Measurements from ENCODE around the gene FOXD3.

FOXD3 gene

GRCh38 chr1:63324779-63325119, 2.4 kb downstream of the FOXD3 start:
- no peak for TF ChIP-seq JUND (IDR thresholded peaks at IDR 0.05; ENCODE audit: low read depth)
- in situ Hi-C loops (cut with HindIII; ENCODE audit: low pct_unique_long_range_greater_than_20kb, low sequenced_read_pairs) = no loop called here
- no peak for DNase-seq (ENCODE audit: low read depth in 1 of 2, low spot score in 1 of 2)

DNA sequence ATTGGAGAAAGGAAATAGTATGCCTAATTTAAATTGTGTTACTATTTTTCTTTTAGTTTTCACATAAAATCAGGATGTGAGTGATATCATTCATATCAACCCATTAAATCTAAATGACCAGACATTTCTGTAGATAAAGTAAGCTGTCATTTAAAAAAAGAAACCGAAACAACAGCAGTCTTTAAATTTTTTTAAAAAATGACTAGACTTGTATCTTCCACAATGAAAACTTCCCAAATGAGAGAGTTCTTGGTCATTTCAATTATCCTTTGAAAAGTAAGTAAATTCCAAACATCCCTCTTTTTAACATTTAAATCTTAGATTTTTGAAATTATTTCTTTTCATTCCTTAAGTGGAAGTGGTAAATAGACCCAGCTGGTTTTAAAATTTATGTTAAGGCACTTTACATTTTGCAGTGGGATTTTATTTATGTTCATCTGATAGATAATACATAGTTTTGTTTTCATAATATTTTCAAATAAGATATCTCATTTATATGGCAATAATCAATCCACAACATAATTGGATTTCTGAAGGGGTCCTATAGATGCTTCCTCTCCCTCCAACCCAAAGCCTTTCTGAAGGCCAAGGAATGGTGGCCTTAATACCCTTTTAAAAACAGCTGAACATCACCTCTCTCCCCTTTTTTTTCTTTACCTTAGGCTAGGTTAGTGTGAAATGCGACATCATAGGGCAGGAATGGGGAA, 3.1 kb downstream of the FOXD3 start:
- no peak for TF ChIP-seq JUND (IDR thresholded peaks at IDR 0.05; ENCODE audit: low read depth)
- in situ Hi-C loops (cut with HindIII; ENCODE audit: low pct_unique_long_range_greater_than_20kb, low sequenced_read_pairs) = no loop called here
- DNase-seq (ENCODE audit: low read depth in 1 of 2, low spot score in 1 of 2) = no peak

DNA sequence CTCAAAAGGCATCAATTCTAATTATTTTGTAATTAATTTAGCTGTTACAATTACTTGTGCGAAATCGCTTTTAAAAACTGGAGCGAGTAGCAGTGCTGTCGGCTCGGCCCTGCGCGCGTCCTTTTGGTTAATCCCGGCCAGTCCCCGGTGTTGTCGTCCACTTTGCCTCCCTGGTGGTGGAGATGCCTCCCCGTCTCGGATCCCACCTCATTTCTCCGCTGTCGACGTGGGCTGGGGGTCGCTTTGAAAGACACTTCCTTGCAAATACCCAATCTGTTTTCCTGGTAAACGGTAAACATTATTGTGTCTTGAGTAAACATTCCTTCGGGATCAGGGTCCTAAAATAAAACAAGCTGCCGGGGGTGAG, 3.7 kb downstream of the FOXD3 start:
- in situ Hi-C loops (cut with HindIII; ENCODE audit: low pct_unique_long_range_greater_than_20kb, low sequenced_read_pairs) = no loop called here
- DNase-seq (ENCODE audit: low read depth in 1 of 2, low spot score in 1 of 2) = no peak
- no peak for TF ChIP-seq JUND (IDR thresholded peaks at IDR 0.05; ENCODE audit: low read depth)

DNA sequence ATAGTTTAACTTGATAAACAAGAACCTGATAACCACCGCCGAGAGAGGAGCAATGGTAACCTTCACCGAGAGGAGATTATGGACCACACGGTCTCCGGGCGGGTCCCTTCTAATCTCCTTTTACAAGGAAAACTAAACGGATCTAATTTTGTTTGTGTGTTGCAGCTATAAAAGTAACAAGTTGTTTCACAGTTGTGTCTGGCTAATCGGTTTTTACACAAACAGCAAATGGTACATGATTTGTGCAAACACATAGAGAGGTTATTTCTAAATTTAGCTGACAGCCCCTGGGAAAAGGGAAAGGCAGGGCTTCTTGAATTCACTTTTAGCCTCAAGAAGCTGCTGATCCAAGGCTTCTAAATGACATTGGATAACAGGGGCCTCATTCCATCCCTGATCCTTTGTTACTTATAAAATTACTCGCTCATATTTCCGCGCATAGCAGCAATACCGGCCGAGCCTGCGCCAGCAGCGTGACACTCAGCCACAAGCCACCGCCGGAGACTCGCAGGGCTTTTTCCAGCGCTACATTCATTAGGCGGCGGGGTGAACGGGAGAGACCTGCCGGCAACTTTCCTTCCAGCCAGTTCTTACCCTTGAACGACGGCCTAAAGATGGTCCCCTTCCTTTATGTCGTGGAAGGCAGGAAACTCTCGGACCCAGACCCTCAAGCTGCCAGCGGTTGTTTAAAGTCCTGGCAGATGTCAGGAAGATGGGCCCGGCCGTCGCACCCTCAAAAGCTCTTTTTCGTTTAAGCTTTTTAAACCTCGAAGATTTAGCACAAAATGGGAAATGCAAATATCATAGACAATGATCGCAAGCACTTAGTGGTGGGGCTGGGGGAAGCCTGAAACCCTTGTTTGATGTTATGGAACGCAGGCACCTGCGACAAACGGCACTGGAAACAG, 4.4 kb downstream of the FOXD3 start:
- DNase-seq (ENCODE audit: low read depth in 1 of 2, low spot score in 1 of 2) = no peak
- in situ Hi-C loops (cut with HindIII; ENCODE audit: low pct_unique_long_range_greater_than_20kb, low sequenced_read_pairs) = no loop called here

DNA sequence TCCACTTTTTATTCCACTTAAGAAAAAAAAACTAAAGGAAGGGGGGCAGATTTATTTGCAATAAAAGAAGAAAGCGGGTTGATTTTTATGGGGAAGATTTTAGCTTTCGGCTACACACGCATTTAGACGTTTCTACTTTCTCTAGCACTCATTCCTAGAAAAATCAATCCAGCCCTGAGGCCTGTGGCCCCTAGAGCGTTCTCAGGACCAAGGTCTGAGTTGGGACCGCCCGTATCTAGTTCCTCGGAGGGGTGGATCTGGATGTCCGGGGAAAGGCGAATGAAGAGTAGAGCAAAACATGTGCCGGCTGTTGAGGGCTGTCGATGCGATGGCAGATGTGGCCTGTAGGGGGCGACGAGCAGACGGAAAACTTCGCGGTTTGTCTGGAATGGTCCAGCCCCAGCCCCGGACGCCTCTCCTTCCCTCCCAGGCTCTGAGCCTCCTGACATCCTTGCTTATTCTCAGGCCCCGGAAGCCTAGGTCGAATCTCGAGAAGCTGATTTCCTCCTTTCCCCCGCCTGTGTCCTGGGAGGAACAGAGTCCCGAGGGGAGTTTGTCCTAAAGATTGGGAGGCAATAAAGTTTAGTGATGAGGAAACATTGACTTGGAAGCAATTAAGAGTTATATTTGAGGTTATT, 5.2 kb downstream of the FOXD3 start:
- in situ Hi-C loops (cut with HindIII; ENCODE audit: low pct_unique_long_range_greater_than_20kb, low sequenced_read_pairs) = no loop called here
- DNase-seq (ENCODE audit: low read depth in 1 of 2, low spot score in 1 of 2) = peak; percentile 64 to 79
- TF ChIP-seq JUND (IDR thresholded peaks at IDR 0.05; ENCODE audit: low read depth) = no peak

More for the DNA sequence above, 4.4 kb downstream of the FOXD3 start:
- no peak for TF ChIP-seq JUND (IDR thresholded peaks at IDR 0.05; ENCODE audit: low read depth)

GRCh38 chr1:63328122-63328521, 5.8 kb downstream of the FOXD3 start:
- DNase-seq (ENCODE audit: low read depth in 1 of 2, low spot score in 1 of 2) = no peak
- TF ChIP-seq JUND (IDR thresholded peaks at IDR 0.05; ENCODE audit: low read depth) = no peak
- in situ Hi-C loops (cut with HindIII; ENCODE audit: low pct_unique_long_range_greater_than_20kb, low sequenced_read_pairs) = no loop called here

DNA sequence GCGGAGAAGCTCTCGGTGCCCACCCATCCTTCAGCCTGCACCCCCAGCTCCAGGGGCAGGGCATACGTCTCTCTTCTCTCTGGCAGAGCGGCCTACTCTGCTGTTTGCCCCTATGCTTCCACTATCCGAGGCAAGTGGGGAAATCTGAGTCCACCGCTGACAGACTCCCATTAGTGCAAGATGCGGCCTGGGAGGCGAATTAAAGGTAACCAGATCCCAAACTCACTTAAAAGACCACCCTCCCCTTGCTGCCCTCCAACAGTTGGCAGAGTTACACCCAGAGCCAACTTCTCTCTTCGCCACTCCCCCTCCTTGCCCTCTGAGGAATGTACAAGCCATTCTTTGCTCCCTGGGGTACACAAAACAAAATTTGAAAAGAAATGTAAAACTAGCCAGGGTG, 6.4 kb downstream of the FOXD3 start:
- in situ Hi-C loops (cut with HindIII; ENCODE audit: low pct_unique_long_range_greater_than_20kb, low sequenced_read_pairs) = no loop called here
- DNase-seq (ENCODE audit: low read depth in 1 of 2, low spot score in 1 of 2) = no peak
- TF ChIP-seq JUND (IDR thresholded peaks at IDR 0.05; ENCODE audit: low read depth) = no peak

DNA sequence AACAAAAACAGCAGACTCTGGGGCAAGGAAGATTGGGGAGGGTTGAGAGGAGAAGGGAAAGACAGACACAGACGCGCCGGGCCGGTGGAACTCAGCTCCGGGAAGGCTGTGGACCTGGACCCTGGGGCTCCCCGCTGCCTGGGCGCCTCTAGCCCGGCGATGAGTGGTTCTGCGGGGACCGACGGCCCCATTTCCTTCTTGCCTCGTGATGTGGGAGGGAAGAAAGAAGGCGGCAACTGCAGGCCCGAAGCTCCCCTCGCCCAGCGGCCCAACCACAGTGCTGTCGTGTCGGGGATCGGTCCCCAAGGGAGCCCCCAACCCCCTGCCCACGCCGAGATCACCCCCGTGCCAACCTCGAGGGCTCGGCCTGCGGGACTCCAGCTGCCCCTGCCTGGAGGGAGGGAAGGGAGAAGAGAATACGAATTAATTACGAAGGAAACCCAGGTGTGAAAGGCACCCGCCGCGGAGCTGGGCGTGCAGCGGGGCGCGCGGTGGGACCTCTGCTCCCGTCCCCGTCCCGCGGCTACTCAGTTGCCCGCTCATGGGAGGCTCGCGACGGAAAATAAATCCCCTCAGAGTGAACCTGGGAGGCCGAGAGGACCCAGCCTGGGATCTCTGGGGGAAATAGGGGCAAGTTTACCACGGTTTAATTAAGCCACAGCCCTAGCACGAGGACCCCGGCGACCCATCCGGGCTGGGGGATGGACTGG, 7.4 kb downstream of the FOXD3 start:
- no peak for TF ChIP-seq JUND (IDR thresholded peaks at IDR 0.05; ENCODE audit: low read depth)
- no peak for DNase-seq (ENCODE audit: low read depth in 1 of 2, low spot score in 1 of 2)
- in situ Hi-C loops (cut with HindIII; ENCODE audit: low pct_unique_long_range_greater_than_20kb, low sequenced_read_pairs) = no loop called here

GRCh38 chr1:63330331-63330916, 8.1 kb downstream of the FOXD3 start:
- DNase-seq (ENCODE audit: low read depth in 1 of 2, low spot score in 1 of 2) = no peak
- no peak for TF ChIP-seq JUND (IDR thresholded peaks at IDR 0.05; ENCODE audit: low read depth)
- in situ Hi-C loops (cut with HindIII; ENCODE audit: low pct_unique_long_range_greater_than_20kb, low sequenced_read_pairs) = no loop called here

GRCh38 chr1:63342402-63342801, 20.0 kb downstream of the FOXD3 start:
- DNase-seq (ENCODE audit: low read depth in 1 of 2, low spot score in 1 of 2) = no peak
- no peak for TF ChIP-seq JUND (IDR thresholded peaks at IDR 0.05; ENCODE audit: low read depth)
- in situ Hi-C loops (cut with HindIII; ENCODE audit: low pct_unique_long_range_greater_than_20kb, low sequenced_read_pairs) = no loop called here

DNA sequence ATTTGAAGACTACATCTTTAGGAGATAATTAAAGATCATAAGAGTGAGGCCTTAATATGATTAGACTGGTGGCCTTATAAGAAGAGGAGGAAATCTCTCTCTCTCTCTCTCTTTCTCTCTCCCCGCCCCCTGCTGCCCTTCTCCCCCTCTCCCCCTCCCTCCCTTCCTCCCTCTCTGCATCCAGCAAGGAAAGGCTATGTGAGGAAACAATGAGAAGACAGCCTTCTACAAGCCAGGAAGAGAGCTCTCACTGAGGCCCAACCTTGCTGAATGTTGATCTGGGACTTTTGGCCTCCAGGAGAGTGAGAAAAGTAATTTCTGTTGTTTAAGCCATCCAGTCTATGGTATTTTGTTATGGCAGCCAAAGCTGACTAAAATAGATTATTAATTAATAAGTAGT, 21.6 kb downstream of the FOXD3 start:
- in situ Hi-C loops (cut with HindIII; ENCODE audit: low pct_unique_long_range_greater_than_20kb, low sequenced_read_pairs) = no loop called here
- no peak for DNase-seq (ENCODE audit: low read depth in 1 of 2, low spot score in 1 of 2)
- TF ChIP-seq JUND (IDR thresholded peaks at IDR 0.05; ENCODE audit: low read depth) = no peak

GRCh38 chr1:63350320-63350719, 28.0 kb downstream of the FOXD3 start:
- in situ Hi-C loops (cut with HindIII; ENCODE audit: low pct_unique_long_range_greater_than_20kb, low sequenced_read_pairs) = no loop called here
- DNase-seq (ENCODE audit: low read depth in 1 of 2, low spot score in 1 of 2) = no peak
- no peak for TF ChIP-seq JUND (IDR thresholded peaks at IDR 0.05; ENCODE audit: low read depth)

Data from T47D (cell line).